Adrenal gland (tissue), 12 donors: ENCODE data around the gene REST. TPM values are rescaled to one million over a fixed set of nuclear protein-coding genes. Genes with fewer than 3 reads are reported as not detected.

Experiments used
- DNase-seq, 7 donors: peaks; one replicate each; pipeline ENCODE4 v3.0.0-alpha.2; 2019 to 2020
- H3K27ac ChIP-seq, 5 donors: fragments of 200-600 bp; sonication (generic) in 4 of 5; 1 replicate in 3 of 5; 2 replicates in 2 of 5; pipeline versions ENCODE4 v1.5.1 to v1.8.0; 2016 to 2020; ENCODE audit warnings: mild to moderate bottlenecking in 1 of 5
- H3K27me3 ChIP-seq: fragments of 200-600 bp; 2 replicates; pipeline ENCODE4 v1.8.0; 2021
- H3K36me3 ChIP-seq, 2 donors: fragments of 200-600 bp; replicated peaks in 1 of 2; 1 replicate in 1 of 2; 2 replicates in 1 of 2; pipeline versions ENCODE4 v1.5.1 to v1.8.0; 2018 to 2022
- H3K4me1 ChIP-seq, 2 donors: fragments of 200-600 bp; replicated peaks in 1 of 2; 1 replicate in 1 of 2; 2 replicates in 1 of 2; pipeline versions ENCODE4 v1.5.1 to v1.8.0; 2018 to 2021
- H3K4me3 ChIP-seq, 4 donors: fragments of 200-600 bp; sonication (generic) in 3 of 4; one replicate each; pipeline ENCODE4 v1.5.1; 2016 to 2018
- H3K9me3 ChIP-seq, 3 donors: fragments of 200-600 bp; sonication (generic) in 1 of 3; replicated peaks in 1 of 3; 1 replicate in 2 of 3; 2 replicates in 1 of 3; pipeline versions ENCODE4 v1.5.1 to v1.8.0; 2016 to 2021
- POLR2A ChIP-seq, 2 donors: fragments of 450-650 bp; IDR thresholded peaks; one replicate each; pipeline ENCODE4 v1.6.1; 2017; ENCODE audit warnings: antibody characterized with exemption in 2 of 2, mild to moderate bottlenecking in 2 of 2, moderate library complexity in 1 of 2
- WGBS, 4 donors: extraction: QIAGEN DNeasy Blood & Tissue Kit in 2 of 4; methylation state at CpG; one replicate each; pipeline versions ENCODE4 v1.1.5 to v1.1.7; 2013 to 2017; 5-methylcytosine and 5-hydroxymethylcytosine counted together
- intact Hi-C, 2 donors: fragments of 100-400 bp; cut with DNase I; formaldehyde crosslinking; loops; one replicate each; pipeline versions ENCODE4 v1.14.1 to v1.15.0; 2022 to 2023
- polyA plus RNA-seq, 3 donors: library from polyadenylated mRNA; stranded (reverse); fragments of 200-250 nt in 2 of 3; fragments of 350-450 nt in 1 of 3; fragmentation: Illumina TruSeq in 1 of 3; extraction: RNeasy Lipid Tissue Mini Kit (QIAGEN cat#74804) in 1 of 3; gene quantifications; one replicate each; pipeline ENCODE4 v1.2.3, GENCODE V29; 2013 to 2014
- total RNA-seq, 9 donors: library from RNA; depleted of rRNA in 4 of 9; stranded (reverse); fragments of >200 nt in 4 of 9; fragments of 120-200 nt in 1 of 9; fragmentation: NEBNext Ultra II Directional in 1 of 9; extraction: Animal tissue kit (Norgen Biotek cat#: 25700) in 1 of 9; gene quantifications; one replicate each; pipeline versions ENCODE4 v1.1.0 to v1.2.4, GENCODE V29; 2013 to 2023
- TF ChIP-seq, protein P1 (sequence below), 6 experiments: fragments of 450-650 bp in 4 of 6; fragments of 200-600 bp in 2 of 6; sonication (generic) in 1 of 6; IDR thresholded peaks; 1 replicate in 5 of 6; 2 replicates in 1 of 6; pipeline versions ENCODE4 v1.5.1 to v1.8.0; 2016 to 2021; ENCODE audit warnings: antibody characterized with exemption in 6 of 6, mild to moderate bottlenecking in 2 of 6, moderate library complexity in 1 of 6
- donor health status: healthy with polysubstance abuse.
- donor health status: Bipolar disorder and iron deficiency.
- donor health status: DM: yes; HTN: yes; CAD: no.
- donor health status: DM: no; HTN: no; CAD: no.
- donor health status: DM: no; HTN: no; CAD: no.
- donor health status: DM: yes; HTN: yes; CAD: no.

REST gene
- total and polyA plus RNA-seq, 12 donors, result 3.3 to 42.3 (median 23.8) TPM

DNA sequence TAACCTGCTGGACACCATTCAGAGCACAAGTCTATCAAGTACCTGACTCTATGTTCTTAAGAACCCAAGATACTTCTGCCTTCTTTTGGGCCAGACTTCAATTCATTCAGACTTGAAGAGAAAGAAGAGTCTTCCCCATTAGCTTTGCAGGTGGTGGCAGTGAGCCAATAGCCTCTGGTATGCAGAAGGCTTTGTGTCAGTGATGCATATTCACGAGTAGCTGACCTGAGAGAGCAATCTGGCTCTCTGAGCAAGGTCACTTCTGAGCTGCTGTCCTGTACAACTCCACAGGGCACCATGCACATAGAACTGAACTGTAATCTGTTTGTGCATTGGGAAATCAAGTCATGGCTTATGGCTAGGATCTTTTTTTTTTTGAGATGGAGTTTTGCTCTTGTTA, 46.3 kb upstream of the REST start:
- peak in 3 of 7 donors; percentile 16 to 28 (median 27) for DNase-seq
- Histone ChIP-seq H3K27ac (no peak overlapping the region), H3K4me1 (no peaks in the 10 kb centered on the region), H3K4me3 (no peak overlapping the region), H3K9me3 (no peaks in the 10 kb centered on the region), H3K27me3 (no peaks in the 10 kb centered on the region), H3K36me3 (no peaks in the 10 kb centered on the region)
- WGBS, 4 donors, result 17 to 20% (median 18%) methylated on average over 1 of the region's 1 CpG; no CpG with 5 or more reads in 1 of the 4 donors
- TF ChIP-seq, protein P1, sequence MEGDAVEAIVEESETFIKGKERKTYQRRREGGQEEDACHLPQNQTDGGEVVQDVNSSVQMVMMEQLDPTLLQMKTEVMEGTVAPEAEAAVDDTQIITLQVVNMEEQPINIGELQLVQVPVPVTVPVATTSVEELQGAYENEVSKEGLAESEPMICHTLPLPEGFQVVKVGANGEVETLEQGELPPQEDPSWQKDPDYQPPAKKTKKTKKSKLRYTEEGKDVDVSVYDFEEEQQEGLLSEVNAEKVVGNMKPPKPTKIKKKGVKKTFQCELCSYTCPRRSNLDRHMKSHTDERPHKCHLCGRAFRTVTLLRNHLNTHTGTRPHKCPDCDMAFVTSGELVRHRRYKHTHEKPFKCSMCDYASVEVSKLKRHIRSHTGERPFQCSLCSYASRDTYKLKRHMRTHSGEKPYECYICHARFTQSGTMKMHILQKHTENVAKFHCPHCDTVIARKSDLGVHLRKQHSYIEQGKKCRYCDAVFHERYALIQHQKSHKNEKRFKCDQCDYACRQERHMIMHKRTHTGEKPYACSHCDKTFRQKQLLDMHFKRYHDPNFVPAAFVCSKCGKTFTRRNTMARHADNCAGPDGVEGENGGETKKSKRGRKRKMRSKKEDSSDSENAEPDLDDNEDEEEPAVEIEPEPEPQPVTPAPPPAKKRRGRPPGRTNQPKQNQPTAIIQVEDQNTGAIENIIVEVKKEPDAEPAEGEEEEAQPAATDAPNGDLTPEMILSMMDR (IDR thresholded peaks at IDR 0.05), result no peak
- TF ChIP-seq POLR2A (IDR thresholded peaks at IDR 0.05), result no peak
- intact Hi-C loops, result no loop called here

DNA sequence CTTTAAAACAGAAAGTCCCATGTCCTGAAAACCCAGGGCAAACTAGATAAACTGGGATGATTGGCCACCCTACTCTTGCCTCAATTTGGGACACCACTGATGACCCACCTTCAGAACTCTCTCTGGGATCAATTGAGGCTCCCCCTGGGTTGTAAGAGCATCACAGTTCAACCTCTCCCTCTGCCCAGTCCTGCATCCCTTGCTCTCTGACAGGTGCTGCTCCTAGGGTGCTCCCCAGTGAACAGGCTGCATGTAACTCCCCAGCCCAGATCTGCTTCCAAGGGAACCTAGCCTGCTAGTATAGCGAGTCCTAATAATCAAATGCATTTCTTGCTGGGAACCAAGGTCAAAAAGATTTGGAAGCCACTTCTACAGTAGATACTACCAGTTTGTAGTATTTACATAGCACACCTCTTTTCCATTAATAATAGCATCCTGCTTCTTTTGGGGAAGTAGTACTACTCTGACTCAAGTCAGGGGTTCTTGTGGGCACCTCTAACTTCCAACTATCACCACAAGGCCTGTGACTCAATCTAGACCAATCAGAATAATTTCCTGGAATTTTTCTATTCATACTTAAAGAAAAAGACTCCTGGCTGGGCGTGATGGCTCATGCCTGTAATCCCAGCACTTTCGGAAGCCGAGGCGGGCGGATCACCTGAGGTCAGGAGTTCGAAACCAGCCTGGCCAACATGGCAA, 44.1 kb upstream of the REST start:
- Histone ChIP-seq H3K9me3 (no peaks in the 10 kb centered on the region), H3K4me3 (no peak overlapping the region), H3K4me1 (no peaks in the 10 kb centered on the region), H3K27ac (no peak overlapping the region), H3K27me3 (no peaks in the 10 kb centered on the region), H3K36me3 (no peaks in the 10 kb centered on the region)
- 85 to 90% (median 88%) methylated on average over 3 to 7 of the region's 7 CpGs for WGBS, 4 donors
- TF ChIP-seq, protein P1 (IDR thresholded peaks at IDR 0.05), result no peak
- TF ChIP-seq POLR2A (IDR thresholded peaks at IDR 0.05), result no peak
- DNase-seq, result no peak
- intact Hi-C loops, result no loop called here

DNA sequence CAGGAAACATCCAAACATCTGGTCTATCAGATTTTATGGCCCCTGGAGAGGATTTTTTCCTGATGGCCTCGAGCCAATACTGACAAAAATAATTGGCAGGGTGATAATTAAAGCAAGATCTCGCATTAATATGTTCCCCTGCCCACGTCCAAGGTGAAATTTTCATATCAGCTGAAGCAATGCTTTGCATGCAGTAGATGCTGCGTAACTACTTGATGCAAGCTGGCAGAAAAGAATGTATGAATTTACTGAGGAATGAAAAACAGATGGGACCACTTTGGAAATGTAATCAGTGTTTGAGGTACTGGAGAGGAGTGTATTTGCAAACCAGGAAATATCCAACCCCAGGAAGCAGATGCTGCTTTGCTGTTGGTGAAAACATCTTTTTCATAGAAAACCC, 36.8 kb upstream of the REST start:
- TF ChIP-seq, protein P1 (IDR thresholded peaks at IDR 0.05), result no peak
- no peak for TF ChIP-seq POLR2A (IDR thresholded peaks at IDR 0.05)
- WGBS, 4 donors, result 41 to 53% (median 48%) methylated on average over 4 of the region's 4 CpGs
- DNase-seq, result no peak
- H3K27ac ChIP-seq, result no peak overlapping the region
- no peaks in the 10 kb centered on the region for H3K36me3 ChIP-seq
- H3K4me3 ChIP-seq, result no peak overlapping the region
- no peaks in the 10 kb centered on the region for H3K9me3 ChIP-seq
- intact Hi-C loops, result no loop called here
- H3K27me3 ChIP-seq, result no peaks in the 10 kb centered on the region
- no peaks in the 10 kb centered on the region for H3K4me1 ChIP-seq

DNA sequence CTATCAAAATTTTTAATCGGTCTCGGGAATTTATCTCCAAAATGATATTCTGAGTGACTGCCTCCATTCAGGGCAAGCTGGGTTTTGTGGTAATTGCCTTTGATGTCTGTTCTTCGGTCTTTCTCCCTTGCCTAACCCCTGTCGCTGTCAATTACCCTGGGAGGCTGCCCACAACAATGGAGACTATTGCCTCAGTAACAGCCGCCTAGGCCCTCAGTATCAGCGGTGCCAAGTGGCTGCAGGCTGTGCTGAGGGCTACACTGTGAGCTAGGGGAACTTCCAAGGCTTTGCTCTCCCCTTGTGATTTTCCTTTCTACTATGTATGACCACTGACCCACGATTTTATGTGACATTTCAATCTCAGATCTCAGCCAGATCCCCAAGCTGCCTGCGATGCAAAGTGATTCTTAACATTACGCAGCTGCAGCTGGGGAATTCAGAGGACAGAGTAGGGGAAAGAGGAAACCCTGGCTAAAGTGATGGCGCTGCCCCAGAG, 36.3 kb upstream of the REST start:
- TF ChIP-seq, protein P1 (IDR thresholded peaks at IDR 0.05), result no peak
- no peak for TF ChIP-seq POLR2A (IDR thresholded peaks at IDR 0.05)
- H3K27me3 ChIP-seq, result no peaks in the 10 kb centered on the region
- no peak overlapping the region for H3K4me3 ChIP-seq
- no peaks in the 10 kb centered on the region for H3K4me1 ChIP-seq
- H3K36me3 ChIP-seq, result no peaks in the 10 kb centered on the region
- intact Hi-C loops, result no loop called here
- H3K27ac ChIP-seq, result no peak overlapping the region
- 44 to 59% (median 48%) methylated on average over 10 of the region's 10 CpGs for WGBS, 4 donors
- DNase-seq, result no peak
- no peaks in the 10 kb centered on the region for H3K9me3 ChIP-seq
